Osteocyte (in vitro differentiated cells): ENCODE measurements around the gene NSUN3. TPM values are rescaled to one million over a fixed set of nuclear protein-coding genes. Genes with fewer than 3 reads are reported as not detected.

Experiments used
- DNase-seq: peaks from one replicate; pipeline ENCODE4 v3.0.0; 2021; ENCODE audit warnings: mixed read lengths; ENCODE audit not compliant: unreplicated experiment; ENCODE audit errors: extremely low spot score
- H3K27ac Mint-ChIP-seq: one replicate; pipeline ENCODE4 v1.8.0; 2021; ENCODE audit warnings: mild to moderate bottlenecking, mixed read lengths; ENCODE audit not compliant: unreplicated experiment
- H3K27me3 Mint-ChIP-seq: one replicate; pipeline ENCODE4 v1.8.0; 2021; ENCODE audit warnings: mixed read lengths; ENCODE audit not compliant: unreplicated experiment
- H3K36me3 Mint-ChIP-seq: one replicate; pipeline ENCODE4 v1.8.0; 2021; ENCODE audit warnings: mixed read lengths; ENCODE audit not compliant: unreplicated experiment
- H3K4me1 Mint-ChIP-seq: one replicate; pipeline ENCODE4 v1.8.0; 2021; ENCODE audit warnings: mixed read lengths; ENCODE audit not compliant: unreplicated experiment
- H3K4me3 Mint-ChIP-seq: one replicate; pipeline ENCODE4 v1.8.0; 2021; ENCODE audit warnings: mild to moderate bottlenecking, moderate library complexity, mixed read lengths; ENCODE audit not compliant: unreplicated experiment
- H3K9me3 Mint-ChIP-seq: one replicate; pipeline ENCODE4 v1.8.0; 2021; ENCODE audit warnings: mixed read lengths; ENCODE audit not compliant: unreplicated experiment
- CTCF ChIP-seq: fragments of 200-600 bp; sonication (generic); IDR thresholded peaks from 2 replicates; pipeline ENCODE4 v1.5.0; 2021; ENCODE audit warnings: antibody characterized with exemption, mild to moderate bottlenecking, moderate library complexity
- total RNA-seq: library from RNA; stranded (reverse); gene quantifications from 2 replicates; pipeline ENCODE4 v1.2.1, GENCODE V29; 2021

NSUN3 gene
- total RNA-seq, 1 donor from 2014 or later = 15.0 TPM

- no peak for TF ChIP-seq CTCF
- Mint-ChIP-seq H3K4me3 (no peak overlapping the region), H3K9me3 (peaks cover 4% of the 10 kb centered on the region), H3K4me1 (no peaks in the 10 kb centered on the region), H3K27me3 (no peaks in the 10 kb centered on the region), H3K27ac (no peak overlapping the region), H3K36me3 (no peaks in the 10 kb centered on the region)
- no peak for DNase-seq
Observed at GRCh38 chr3:94136133-94136532, 73.3 kb downstream of the NSUN3 start.

GRCh38 chr3:94137377-94137776 lies 74.5 kb downstream of the NSUN3 start:
- Mint-ChIP-seq H3K9me3 (peaks cover 4% of the 10 kb centered on the region), H3K4me1 (no peaks in the 10 kb centered on the region), H3K27ac (no peak overlapping the region), H3K27me3 (no peaks in the 10 kb centered on the region), H3K36me3 (no peaks in the 10 kb centered on the region), H3K4me3 (no peak overlapping the region)
- no peak for DNase-seq
- no peak for TF ChIP-seq CTCF

GRCh38 chr3:94146455-94146854 lies 83.6 kb downstream of the NSUN3 start:
- no peaks in the 10 kb centered on the region for H3K4me1 Mint-ChIP-seq
- peaks cover 4% of the 10 kb centered on the region for H3K27me3 Mint-ChIP-seq
- no peaks in the 10 kb centered on the region for H3K9me3 Mint-ChIP-seq
- TF ChIP-seq CTCF = no peak
- no peak overlapping the region for H3K4me3 Mint-ChIP-seq
- H3K27ac Mint-ChIP-seq = no peak overlapping the region
- no peaks in the 10 kb centered on the region for H3K36me3 Mint-ChIP-seq
- DNase-seq = no peak

- DNase-seq = no peak
- Mint-ChIP-seq H3K4me1 (no peaks in the 10 kb centered on the region), H3K27ac (no peak overlapping the region), H3K27me3 (peaks cover 4% of the 10 kb centered on the region), H3K9me3 (no peaks in the 10 kb centered on the region), H3K36me3 (no peaks in the 10 kb centered on the region), H3K4me3 (no peak overlapping the region)
- no peak for TF ChIP-seq CTCF
Observed at GRCh38 chr3:94147012-94147411, 84.2 kb downstream of the NSUN3 start.

GRCh38 chr3:94150113-94150512 lies 87.3 kb downstream of the NSUN3 start:
- Mint-ChIP-seq H3K27ac (no peak overlapping the region), H3K27me3 (peaks cover 5% of the 10 kb centered on the region), H3K4me1 (no peaks in the 10 kb centered on the region), H3K36me3 (no peaks in the 10 kb centered on the region), H3K4me3 (no peak overlapping the region), H3K9me3 (no peaks in the 10 kb centered on the region)
- DNase-seq = no peak
- no peak for TF ChIP-seq CTCF
